GM23338 (cell line): ENCODE results near the gene PARP11. TPM values are rescaled to one million over a fixed set of nuclear protein-coding genes. Genes with fewer than 3 reads are reported as not detected.

Experiments
- ATAC-seq: fragments of 200-7000 bp; cut with Tn5 transposase; 3 replicates; pipeline ENCODE4 v1.9.1; 2020
- DNase-seq: peaks from one replicate; pipeline ENCODE4 v3.0.0-alpha.2; 2015; ENCODE audit warnings: low spot score
- H2AFZ ChIP-seq: fragments of 200-600 bp; sonication (generic); 2 replicates; pipeline ENCODE4 v1.8.0; 2016; ENCODE audit warnings: antibody characterized with exemption, mild to moderate bottlenecking, moderate library complexity
- H3F3A ChIP-seq: fragments of 200-600 bp; sonication (generic); replicated peaks from 2 replicates; pipeline ENCODE4 v1.8.0; 2017; ENCODE audit warnings: antibody characterized with exemption, mixed run types, low read depth
- H3K27ac ChIP-seq: fragments of 200-600 bp; sonication (generic); 2 replicates; pipeline ENCODE4 v1.6.1; 2016; ENCODE audit warnings: low read depth
- H3K27me3 ChIP-seq: fragments of 200-600 bp; sonication (generic); 2 replicates; pipeline ENCODE4 v1.8.0; 2016; ENCODE audit warnings: mild to moderate bottlenecking, mixed run types, moderate library complexity; ENCODE audit not compliant: insufficient read depth
- H3K36me3 ChIP-seq: fragments of 200-600 bp; sonication (generic); 2 replicates; pipeline ENCODE4 v1.8.0; 2016; ENCODE audit warnings: mild to moderate bottlenecking; ENCODE audit not compliant: insufficient read depth
- H3K4me1 ChIP-seq: fragments of 200-600 bp; sonication (generic); 2 replicates; pipeline ENCODE4 v1.8.0; 2016; ENCODE audit warnings: mild to moderate bottlenecking, moderate library complexity; ENCODE audit not compliant: insufficient read depth
- H3K4me2 ChIP-seq: fragments of 200-600 bp; sonication (generic); 2 replicates; pipeline ENCODE4 v1.7.1; 2017; ENCODE audit warnings: mixed run types
- H3K4me3 ChIP-seq: fragments of 200-600 bp; sonication (generic); 2 replicates; pipeline ENCODE4 v1.6.1; 2016; ENCODE audit warnings: mixed run types
- H3K79me2 ChIP-seq: fragments of 200-600 bp; sonication (generic); replicated peaks from 2 replicates; pipeline ENCODE4 v1.8.0; 2017; ENCODE audit warnings: mild to moderate bottlenecking; ENCODE audit not compliant: insufficient read depth
- H3K9me2 ChIP-seq: fragments of 200-600 bp; sonication (generic); 2 replicates; pipeline ENCODE4 v1.8.0; 2017; ENCODE audit not compliant: insufficient read depth
- H4K20me1 ChIP-seq: fragments of 200-600 bp; sonication (generic); replicated peaks from 2 replicates; pipeline ENCODE4 v1.8.0; 2017; ENCODE audit warnings: mild to moderate bottlenecking; ENCODE audit not compliant: insufficient read depth
- H3K27ac Mint-ChIP-seq: 2 replicates; pipeline ENCODE4 v1.8.0; 2020; ENCODE audit warnings: inconsistent platforms, mild to moderate bottlenecking, moderate library complexity, mixed read lengths
- H3K27me3 Mint-ChIP-seq: 3 replicates; pipeline ENCODE4 v1.8.0; 2022; ENCODE audit warnings: low read depth, mild to moderate bottlenecking, moderate library complexity, mixed read lengths, inconsistent platforms; ENCODE audit not compliant: insufficient read depth, poor library complexity
- H3K36me3 Mint-ChIP-seq: 3 replicates; pipeline ENCODE4 v1.8.0; 2021; ENCODE audit warnings: low read depth, mild to moderate bottlenecking, inconsistent platforms, moderate library complexity, mixed read lengths
- H3K4me1 Mint-ChIP-seq: 3 replicates; pipeline ENCODE4 v1.8.0; 2020; ENCODE audit warnings: mild to moderate bottlenecking, inconsistent platforms, mixed read lengths
- H3K4me3 Mint-ChIP-seq: 3 replicates; pipeline ENCODE4 v1.8.0; 2021; ENCODE audit warnings: moderate library complexity, mild to moderate bottlenecking, inconsistent platforms, mixed read lengths
- H3K9me3 Mint-ChIP-seq: 3 replicates; pipeline ENCODE4 v1.8.0; 2020; ENCODE audit warnings: moderate library complexity, mild to moderate bottlenecking, inconsistent platforms, mixed read lengths
- CREB1 ChIP-seq: fragments of 250-450 bp; sonication (Bioruptor Pico); IDR thresholded peaks from 2 replicates; pipeline ENCODE4 v1.5.0; 2020; ENCODE audit warnings: low read depth, mild to moderate bottlenecking, moderate library complexity
- CTCF ChIP-seq, 2 experiments: fragments of 200-600 bp in 1 of 2; sonication (generic) in 1 of 2; conservative IDR thresholded peaks; 2 replicates each; pipeline versions ENCODE4 v1.5.1 to v1.6.1; 2016 to 2017; ENCODE audit warnings: antibody characterized with exemption in 2 of 2, low read depth in 2 of 2, mild to moderate bottlenecking in 2 of 2, moderate library complexity in 1 of 2
- EZH2 ChIP-seq: fragments of 200-600 bp; sonication (generic); IDR thresholded peaks from one replicate; pipeline ENCODE4 v1.8.0; 2017; ENCODE audit warnings: antibody characterized with exemption, mild to moderate bottlenecking, low read depth; ENCODE audit not compliant: unreplicated experiment
- JUNB ChIP-seq: IDR thresholded peaks from one replicate; pipeline ENCODE4 v1.6.1; 2016; ENCODE audit warnings: antibody characterized with exemption; ENCODE audit not compliant: unreplicated experiment
- NANOG ChIP-seq: IDR thresholded peaks from 2 replicates; pipeline ENCODE4 v1.6.1; 2016; ENCODE audit warnings: antibody characterized with exemption, borderline replicate concordance
- POLR2AphosphoS5 ChIP-seq: IDR thresholded peaks from 2 replicates; pipeline ENCODE4 v1.6.1; 2016; ENCODE audit warnings: antibody characterized with exemption, low read depth
- STAT1 ChIP-seq: IDR thresholded peaks from one replicate; pipeline ENCODE4 v1.6.1; 2016; ENCODE audit warnings: antibody characterized with exemption; ENCODE audit not compliant: unreplicated experiment
- ZNF114 ChIP-seq: fragments of 250-450 bp; sonication (Bioruptor Pico); IDR thresholded peaks from 2 replicates; pipeline ENCODE4 v1.5.0; 2020; ENCODE audit warnings: mild to moderate bottlenecking, moderate library complexity
- ZNF331 ChIP-seq: fragments of 250-450 bp; sonication (Bioruptor Pico); IDR thresholded peaks from 2 replicates; pipeline ENCODE4 v1.5.0; 2020; ENCODE audit warnings: low read depth, mild to moderate bottlenecking, moderate library complexity
- polyA plus RNA-seq: library from polyadenylated mRNA; unstranded; fragments of >200 nt; fragmentation: Nextera tagmentation; extraction: Ambion mirVana; gene quantifications from 2 replicates; pipeline ENCODE4 v1.2.1, GENCODE V29; 2016
- total RNA-seq: library from RNA; depleted of rRNA; stranded (reverse); fragments of >200 nt; shearing (Covaris generic); gene quantifications from 2 replicates; pipeline ENCODE4 v1.2.3, GENCODE V29; 2014
- TF ChIP-seq, protein P1 (sequence below): IDR thresholded peaks from 2 replicates; pipeline ENCODE4 v1.6.1; 2016; ENCODE audit warnings: antibody characterized with exemption
- TF ChIP-seq, protein P2 (sequence below): IDR thresholded peaks from one replicate; pipeline ENCODE4 v1.6.1; 2018; ENCODE audit warnings: antibody characterized with exemption; ENCODE audit not compliant: unreplicated experiment

PARP11 gene
- total and polyA plus RNA-seq, 2 experiments from 2014 or later = 4.8 to 11.5 TPM

DNA sequence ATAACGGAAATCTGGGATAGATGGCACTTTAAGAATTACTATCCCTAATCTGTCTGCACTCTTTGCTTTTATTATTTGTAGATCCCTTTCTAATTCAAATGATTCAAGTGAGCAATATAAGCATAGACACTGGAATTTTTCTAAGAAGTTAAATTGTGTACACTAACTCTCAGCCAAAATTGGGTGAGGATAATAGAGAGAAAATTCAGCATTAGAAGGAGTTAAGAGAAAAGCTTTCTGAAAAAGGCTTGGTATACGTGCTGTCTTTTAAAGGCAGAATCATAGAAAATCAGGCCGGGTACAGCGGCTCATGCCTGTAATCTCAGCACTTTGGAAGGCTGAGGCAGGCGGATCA is 63.2 kb downstream of the PARP11 start:
- DNase-seq (no peak), ATAC-seq (no peak)
- peak overlapping the region; percentile 23; the same call in 1 of the 2 replicates for H3K4me2 ChIP-seq
- no peaks in the 10 kb centered on the region; the same call in 2 of the 3 replicates for H3K36me3 Mint-ChIP-seq
- no peaks in the 10 kb centered on the region for H3F3A ChIP-seq
- no peak overlapping the region for H2AFZ ChIP-seq
- H3K36me3 ChIP-seq = no peaks in the 10 kb centered on the region
- H3K9me2 ChIP-seq = no peaks in the 10 kb centered on the region
- no peak overlapping the region for H3K27ac Mint-ChIP-seq
- no peaks in the 10 kb centered on the region for H3K27me3 Mint-ChIP-seq
- H3K4me1 Mint-ChIP-seq = peaks cover 7% of the 10 kb centered on the region; the same call in 1 of the 3 replicates
- no peak overlapping the region for H3K4me3 Mint-ChIP-seq
- no peak overlapping the region for H3K27ac ChIP-seq
- H4K20me1 ChIP-seq = no peaks in the 10 kb centered on the region
- H3K27me3 ChIP-seq = no peaks in the 10 kb centered on the region
- no peak overlapping the region for H3K4me3 ChIP-seq
- H3K9me3 Mint-ChIP-seq = no peaks in the 10 kb centered on the region
- peaks cover 11% of the 10 kb centered on the region for H3K4me1 ChIP-seq
- H3K79me2 ChIP-seq = no peaks in the 10 kb centered on the region
- no peak for TF ChIP-seq CTCF (conservative IDR thresholded peaks at IDR 0.05; ENCODE audit: low read depth in 2 of 2)
- TF ChIP-seq ZNF114 (CRISPR knock-in tag) = no peak
- TF ChIP-seq, protein P1, sequence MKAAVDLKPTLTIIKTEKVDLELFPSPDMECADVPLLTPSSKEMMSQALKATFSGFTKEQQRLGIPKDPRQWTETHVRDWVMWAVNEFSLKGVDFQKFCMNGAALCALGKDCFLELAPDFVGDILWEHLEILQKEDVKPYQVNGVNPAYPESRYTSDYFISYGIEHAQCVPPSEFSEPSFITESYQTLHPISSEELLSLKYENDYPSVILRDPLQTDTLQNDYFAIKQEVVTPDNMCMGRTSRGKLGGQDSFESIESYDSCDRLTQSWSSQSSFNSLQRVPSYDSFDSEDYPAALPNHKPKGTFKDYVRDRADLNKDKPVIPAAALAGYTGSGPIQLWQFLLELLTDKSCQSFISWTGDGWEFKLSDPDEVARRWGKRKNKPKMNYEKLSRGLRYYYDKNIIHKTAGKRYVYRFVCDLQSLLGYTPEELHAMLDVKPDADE = no peak
- no peak for TF ChIP-seq ZNF331 (CRISPR knock-in tag)
- no peak for TF ChIP-seq EZH2
- TF ChIP-seq, protein P2, sequence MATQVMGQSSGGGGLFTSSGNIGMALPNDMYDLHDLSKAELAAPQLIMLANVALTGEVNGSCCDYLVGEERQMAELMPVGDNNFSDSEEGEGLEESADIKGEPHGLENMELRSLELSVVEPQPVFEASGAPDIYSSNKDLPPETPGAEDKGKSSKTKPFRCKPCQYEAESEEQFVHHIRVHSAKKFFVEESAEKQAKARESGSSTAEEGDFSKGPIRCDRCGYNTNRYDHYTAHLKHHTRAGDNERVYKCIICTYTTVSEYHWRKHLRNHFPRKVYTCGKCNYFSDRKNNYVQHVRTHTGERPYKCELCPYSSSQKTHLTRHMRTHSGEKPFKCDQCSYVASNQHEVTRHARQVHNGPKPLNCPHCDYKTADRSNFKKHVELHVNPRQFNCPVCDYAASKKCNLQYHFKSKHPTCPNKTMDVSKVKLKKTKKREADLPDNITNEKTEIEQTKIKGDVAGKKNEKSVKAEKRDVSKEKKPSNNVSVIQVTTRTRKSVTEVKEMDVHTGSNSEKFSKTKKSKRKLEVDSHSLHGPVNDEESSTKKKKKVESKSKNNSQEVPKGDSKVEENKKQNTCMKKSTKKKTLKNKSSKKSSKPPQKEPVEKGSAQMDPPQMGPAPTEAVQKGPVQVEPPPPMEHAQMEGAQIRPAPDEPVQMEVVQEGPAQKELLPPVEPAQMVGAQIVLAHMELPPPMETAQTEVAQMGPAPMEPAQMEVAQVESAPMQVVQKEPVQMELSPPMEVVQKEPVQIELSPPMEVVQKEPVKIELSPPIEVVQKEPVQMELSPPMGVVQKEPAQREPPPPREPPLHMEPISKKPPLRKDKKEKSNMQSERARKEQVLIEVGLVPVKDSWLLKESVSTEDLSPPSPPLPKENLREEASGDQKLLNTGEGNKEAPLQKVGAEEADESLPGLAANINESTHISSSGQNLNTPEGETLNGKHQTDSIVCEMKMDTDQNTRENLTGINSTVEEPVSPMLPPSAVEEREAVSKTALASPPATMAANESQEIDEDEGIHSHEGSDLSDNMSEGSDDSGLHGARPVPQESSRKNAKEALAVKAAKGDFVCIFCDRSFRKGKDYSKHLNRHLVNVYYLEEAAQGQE = no peak

GRCh38 chr12:3809357-3810015 is 63.7 kb downstream of the PARP11 start:
- ATAC-seq = no peak
- TF ChIP-seq, protein P2 = no peak
- TF ChIP-seq ZNF331 (CRISPR knock-in tag) (no peak), NANOG (no peak), ZNF114 (CRISPR knock-in tag) (no peak), JUNB (no peak), STAT1 (no peak), CREB1 (CRISPR knock-in tag) (no peak), POLR2AphosphoS5 (no peak)
- TF ChIP-seq, protein P1 = no peak

More at GRCh38 chr12:3809357-3810015, 63.7 kb downstream of the PARP11 start:
- Histone ChIP-seq H3K4me2 (peak overlapping the region; percentile 23; the same call in 1 of the 2 replicates), H3K79me2 (no peaks in the 10 kb centered on the region), H3F3A (no peaks in the 10 kb centered on the region), H3K27ac (no peak overlapping the region), H2AFZ (no peak overlapping the region), H3K4me1 (peaks cover 11% of the 10 kb centered on the region), H3K4me3 (no peak overlapping the region), H4K20me1 (no peaks in the 10 kb centered on the region), H3K9me2 (no peaks in the 10 kb centered on the region), H3K36me3 (no peaks in the 10 kb centered on the region), H3K27me3 (no peaks in the 10 kb centered on the region)
- no peak overlapping the region for H3K27ac Mint-ChIP-seq
- no peak overlapping the region for H3K4me3 Mint-ChIP-seq
- H3K9me3 Mint-ChIP-seq = no peaks in the 10 kb centered on the region
- peaks cover 7% of the 10 kb centered on the region; the same call in 1 of the 3 replicates for H3K4me1 Mint-ChIP-seq
- no peaks in the 10 kb centered on the region for H3K27me3 Mint-ChIP-seq
- no peak for DNase-seq
- no peaks in the 10 kb centered on the region; the same call in 2 of the 3 replicates for H3K36me3 Mint-ChIP-seq
